ENCODE data around the gene RAB11FIP2.

Gene RAB11FIP2

DNA sequence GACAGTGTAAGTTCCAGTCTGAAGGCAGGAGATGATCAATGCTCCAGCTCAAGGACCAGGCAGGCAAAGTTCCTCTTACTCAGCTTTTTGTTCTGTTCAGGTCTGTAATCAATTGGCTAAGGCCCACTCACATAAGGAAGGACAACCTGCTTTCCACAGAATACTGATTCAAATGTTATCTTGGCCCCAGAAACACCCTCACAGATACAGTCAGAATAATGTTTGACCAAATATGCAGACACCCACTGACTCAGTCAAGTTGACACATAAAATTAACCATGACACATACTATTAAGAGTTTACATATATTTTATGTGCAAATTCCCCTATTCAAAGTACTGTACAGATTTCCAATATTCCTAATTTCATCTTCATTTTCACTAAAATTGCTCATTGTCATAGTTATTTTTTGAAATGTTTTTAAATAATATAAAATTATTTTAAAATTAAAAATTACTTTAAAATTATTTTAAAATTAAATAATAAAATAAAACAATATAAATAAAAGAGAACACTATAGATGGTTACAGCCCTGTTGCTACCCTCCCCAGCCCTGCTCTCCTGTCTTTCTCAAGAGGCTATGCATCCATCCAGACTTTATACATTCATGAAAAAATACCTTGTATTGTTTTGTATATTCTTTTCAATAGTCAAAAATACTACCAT is 59.4 kb downstream of the RAB11FIP2 start:
- Mint-ChIP-seq H3K36me3 (ENCODE audit: low read depth) (no peaks in the 10 kb centered on the region), H3K27ac (no peak overlapping the region), H3K27me3 (ENCODE audit: low read depth) (no peaks in the 10 kb centered on the region), H3K4me1 (ENCODE audit: low read depth) (no peaks in the 10 kb centered on the region), H3K9me3 (peaks cover 4% of the 10 kb centered on the region), H3K4me3 (no peak overlapping the region)
- no peak for DNase-seq (ENCODE audit: low spot score)

GRCh38 chr10:117983961-117984360 is 62.8 kb downstream of the RAB11FIP2 start:
- no peak overlapping the region for H3K4me3 Mint-ChIP-seq
- no peaks in the 10 kb centered on the region for H3K4me1 Mint-ChIP-seq (ENCODE audit: low read depth)
- peaks cover 4% of the 10 kb centered on the region for H3K9me3 Mint-ChIP-seq
- no peak for DNase-seq (ENCODE audit: low spot score)
- no peaks in the 10 kb centered on the region for H3K36me3 Mint-ChIP-seq (ENCODE audit: low read depth)
- H3K27ac Mint-ChIP-seq: no peak overlapping the region
- H3K27me3 Mint-ChIP-seq (ENCODE audit: low read depth): no peaks in the 10 kb centered on the region

DNA sequence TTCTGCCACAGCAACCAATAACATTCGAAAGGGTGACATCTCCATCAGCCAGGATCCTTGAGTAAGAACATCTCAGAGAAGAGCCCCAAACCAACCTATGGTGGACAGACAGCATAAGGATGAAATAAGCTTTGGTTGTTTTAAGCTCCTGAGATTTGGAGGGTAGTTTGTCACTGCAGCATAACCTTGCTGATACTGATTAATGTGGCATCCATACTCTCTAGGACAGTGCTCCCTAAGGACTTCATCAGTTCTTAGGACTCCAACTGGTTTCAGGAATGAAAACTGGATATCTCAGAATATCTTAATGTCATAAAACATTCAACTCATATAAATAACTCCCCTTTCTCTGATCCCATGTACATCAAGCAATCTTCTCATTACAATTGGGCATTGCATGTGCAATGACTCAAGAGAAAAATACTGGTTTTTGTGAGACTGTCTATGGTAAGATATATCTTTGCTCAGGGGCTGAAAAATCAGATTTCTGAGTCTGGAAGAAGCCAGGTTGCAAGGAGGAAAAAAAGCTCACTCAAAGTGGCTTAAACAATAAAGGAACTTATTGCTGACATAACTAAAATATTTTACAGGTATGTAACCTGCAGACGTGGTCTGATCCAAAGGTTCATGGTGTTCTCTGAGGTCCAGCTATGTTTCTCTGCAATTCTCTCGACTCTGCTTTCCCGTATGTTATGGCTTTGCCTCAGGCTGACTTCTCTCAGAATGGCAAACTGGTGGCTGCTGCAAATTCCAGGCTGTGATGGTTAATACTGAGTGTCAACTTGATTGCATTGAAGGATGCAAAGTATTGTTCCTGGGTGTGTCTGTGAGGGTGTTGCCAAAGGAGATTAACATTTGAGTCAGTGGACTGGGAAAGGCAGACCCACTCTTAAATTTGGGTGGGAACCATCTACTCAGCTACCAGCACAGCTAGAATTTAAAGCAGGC is 65.7 kb downstream of the RAB11FIP2 start:
- no peaks in the 10 kb centered on the region for H3K4me1 Mint-ChIP-seq (ENCODE audit: low read depth)
- no peak overlapping the region for H3K4me3 Mint-ChIP-seq
- H3K27ac Mint-ChIP-seq: no peak overlapping the region
- no peaks in the 10 kb centered on the region for H3K36me3 Mint-ChIP-seq (ENCODE audit: low read depth)
- no peaks in the 10 kb centered on the region for H3K9me3 Mint-ChIP-seq
- H3K27me3 Mint-ChIP-seq (ENCODE audit: low read depth): peaks cover 3% of the 10 kb centered on the region
- DNase-seq (ENCODE audit: low spot score): no peak

GRCh38 chr10:117980216-117980615 is 66.5 kb downstream of the RAB11FIP2 start:
- Mint-ChIP-seq H3K27me3 (ENCODE audit: low read depth) (peaks cover 3% of the 10 kb centered on the region), H3K4me1 (ENCODE audit: low read depth) (no peaks in the 10 kb centered on the region), H3K4me3 (no peak overlapping the region), H3K27ac (no peak overlapping the region), H3K36me3 (ENCODE audit: low read depth) (no peaks in the 10 kb centered on the region), H3K9me3 (no peaks in the 10 kb centered on the region)
- DNase-seq (ENCODE audit: low spot score): no peak

- no peak overlapping the region for H3K27ac Mint-ChIP-seq
- no peak for DNase-seq (ENCODE audit: low spot score)
- no peaks in the 10 kb centered on the region for H3K4me1 Mint-ChIP-seq (ENCODE audit: low read depth)
- no peaks in the 10 kb centered on the region for H3K9me3 Mint-ChIP-seq
- no peak overlapping the region for H3K4me3 Mint-ChIP-seq
- no peaks in the 10 kb centered on the region for H3K27me3 Mint-ChIP-seq (ENCODE audit: low read depth)
- H3K36me3 Mint-ChIP-seq (ENCODE audit: low read depth): no peaks in the 10 kb centered on the region
Observed at GRCh38 chr10:117972168-117972837, 74.4 kb downstream of the RAB11FIP2 start.

- H3K36me3 Mint-ChIP-seq (ENCODE audit: low read depth): no peaks in the 10 kb centered on the region
Observed at GRCh38 chr10:117970962-117971361, 75.8 kb downstream of the RAB11FIP2 start.

DNA sequence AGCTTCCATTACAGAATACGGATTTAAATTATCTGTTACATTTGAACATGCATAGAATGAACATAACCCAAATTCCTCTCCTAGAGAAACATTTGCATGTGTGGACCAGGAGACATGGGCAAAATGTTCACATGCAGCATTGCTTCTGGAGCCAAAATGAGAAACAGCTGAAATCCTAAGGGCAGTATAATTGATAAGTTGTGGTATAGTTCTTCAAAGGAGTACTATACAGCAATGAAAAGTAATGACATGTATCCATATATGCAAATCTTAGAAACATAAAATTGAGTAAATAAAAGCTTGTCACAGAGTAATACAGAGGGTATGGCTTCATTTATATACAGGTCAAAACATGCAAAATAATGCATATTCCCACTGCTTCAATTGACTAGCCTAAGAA is 77.1 kb downstream of the RAB11FIP2 start:
- no peaks in the 10 kb centered on the region for H3K36me3 Mint-ChIP-seq (ENCODE audit: low read depth)
- H3K27ac Mint-ChIP-seq: no peak overlapping the region
- H3K27me3 Mint-ChIP-seq (ENCODE audit: low read depth): peaks cover 2% of the 10 kb centered on the region
- H3K9me3 Mint-ChIP-seq: no peaks in the 10 kb centered on the region
- DNase-seq (ENCODE audit: low spot score): no peak
- no peak overlapping the region for H3K4me3 Mint-ChIP-seq
- no peaks in the 10 kb centered on the region for H3K4me1 Mint-ChIP-seq (ENCODE audit: low read depth)

More at GRCh38 chr10:117970962-117971361, 75.8 kb downstream of the RAB11FIP2 start:
- H3K9me3 Mint-ChIP-seq: no peaks in the 10 kb centered on the region
- H3K27me3 Mint-ChIP-seq (ENCODE audit: low read depth): peaks cover 2% of the 10 kb centered on the region
- H3K27ac Mint-ChIP-seq: no peak overlapping the region
- DNase-seq (ENCODE audit: low spot score): no peak
- no peaks in the 10 kb centered on the region for H3K4me1 Mint-ChIP-seq (ENCODE audit: low read depth)
- no peak overlapping the region for H3K4me3 Mint-ChIP-seq

- Mint-ChIP-seq H3K9me3 (no peaks in the 10 kb centered on the region), H3K27me3 (ENCODE audit: low read depth) (peaks cover 2% of the 10 kb centered on the region), H3K4me1 (ENCODE audit: low read depth) (no peaks in the 10 kb centered on the region)
Observed at GRCh38 chr10:117968354-117969182, 78.2 kb downstream of the RAB11FIP2 start.

DNA sequence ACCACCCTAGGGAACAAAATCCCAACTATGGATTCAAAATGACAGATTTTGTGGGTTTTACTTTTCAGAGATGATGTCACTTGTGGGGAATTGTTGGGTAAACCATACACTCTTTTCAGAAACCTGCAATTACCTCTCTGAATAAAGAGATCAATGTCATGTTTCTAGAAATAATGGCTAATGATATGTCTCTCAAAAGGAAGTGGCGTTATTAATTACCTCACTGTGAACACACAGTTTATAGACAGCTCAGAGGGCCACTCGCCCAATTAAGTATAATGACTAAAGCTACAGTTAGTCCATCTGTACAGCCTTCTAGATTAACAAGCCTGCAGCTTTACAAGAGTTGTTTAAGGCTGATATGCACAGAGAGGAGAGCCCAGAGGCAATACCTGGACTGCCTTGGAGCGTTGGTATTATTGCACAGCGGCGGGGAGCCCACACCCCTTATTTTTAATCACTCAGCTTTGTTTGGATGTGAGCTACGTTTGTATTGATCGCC is 79.5 kb downstream of the RAB11FIP2 start:
- DNase-seq (ENCODE audit: low spot score): no peak
- no peaks in the 10 kb centered on the region for H3K4me1 Mint-ChIP-seq (ENCODE audit: low read depth)
- no peaks in the 10 kb centered on the region for H3K36me3 Mint-ChIP-seq (ENCODE audit: low read depth)
- H3K27me3 Mint-ChIP-seq (ENCODE audit: low read depth): peaks cover 4% of the 10 kb centered on the region
- no peak overlapping the region for H3K27ac Mint-ChIP-seq
- H3K4me3 Mint-ChIP-seq: no peak overlapping the region
- H3K9me3 Mint-ChIP-seq: no peaks in the 10 kb centered on the region

More at GRCh38 chr10:117968354-117969182, 78.2 kb downstream of the RAB11FIP2 start:
- no peak for DNase-seq (ENCODE audit: low spot score)
- H3K27ac Mint-ChIP-seq: no peak overlapping the region
- no peak overlapping the region for H3K4me3 Mint-ChIP-seq
- no peaks in the 10 kb centered on the region for H3K36me3 Mint-ChIP-seq (ENCODE audit: low read depth)

DNA sequence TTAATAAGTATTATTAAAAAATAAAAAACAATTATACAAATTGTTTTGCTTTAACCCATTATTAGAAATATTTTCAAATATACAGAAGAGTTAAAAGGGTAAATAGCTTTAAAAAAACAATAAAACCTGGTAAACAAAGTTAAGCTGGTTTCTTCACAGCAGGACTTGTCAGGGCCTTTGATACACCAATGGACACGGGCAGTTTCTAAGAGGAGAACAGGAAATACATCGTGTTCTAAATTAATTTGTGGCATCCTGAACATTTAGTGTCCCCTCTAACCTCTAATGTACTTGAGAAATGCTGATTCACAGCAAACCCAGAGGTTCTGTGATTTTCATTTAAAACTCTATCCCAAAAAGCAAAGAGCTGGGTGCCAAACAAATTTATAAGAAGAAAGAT is 80.8 kb downstream of the RAB11FIP2 start:
- no peak overlapping the region for H3K27ac Mint-ChIP-seq
- peaks cover 4% of the 10 kb centered on the region for H3K27me3 Mint-ChIP-seq (ENCODE audit: low read depth)
- no peaks in the 10 kb centered on the region for H3K9me3 Mint-ChIP-seq
- H3K36me3 Mint-ChIP-seq (ENCODE audit: low read depth): no peaks in the 10 kb centered on the region
- no peaks in the 10 kb centered on the region for H3K4me1 Mint-ChIP-seq (ENCODE audit: low read depth)
- no peak for DNase-seq (ENCODE audit: low spot score)
- H3K4me3 Mint-ChIP-seq: no peak overlapping the region

GRCh38 chr10:117964536-117964935 is 82.2 kb downstream of the RAB11FIP2 start:
- Mint-ChIP-seq H3K36me3 (ENCODE audit: low read depth) (no peaks in the 10 kb centered on the region), H3K27ac (no peak overlapping the region), H3K4me3 (no peak overlapping the region), H3K4me1 (ENCODE audit: low read depth) (no peaks in the 10 kb centered on the region), H3K27me3 (ENCODE audit: low read depth) (peaks cover 6% of the 10 kb centered on the region), H3K9me3 (no peaks in the 10 kb centered on the region)
- DNase-seq (ENCODE audit: low spot score): no peak

- DNase-seq (ENCODE audit: low spot score): no peak
- no peaks in the 10 kb centered on the region for H3K4me1 Mint-ChIP-seq (ENCODE audit: low read depth)
- no peaks in the 10 kb centered on the region for H3K9me3 Mint-ChIP-seq
- H3K4me3 Mint-ChIP-seq: no peak overlapping the region
- H3K27me3 Mint-ChIP-seq (ENCODE audit: low read depth): peaks cover 6% of the 10 kb centered on the region
- no peak overlapping the region for H3K27ac Mint-ChIP-seq
- H3K36me3 Mint-ChIP-seq (ENCODE audit: low read depth): no peaks in the 10 kb centered on the region
Observed at GRCh38 chr10:117960345-117960935, 86.3 kb downstream of the RAB11FIP2 start.

DNA sequence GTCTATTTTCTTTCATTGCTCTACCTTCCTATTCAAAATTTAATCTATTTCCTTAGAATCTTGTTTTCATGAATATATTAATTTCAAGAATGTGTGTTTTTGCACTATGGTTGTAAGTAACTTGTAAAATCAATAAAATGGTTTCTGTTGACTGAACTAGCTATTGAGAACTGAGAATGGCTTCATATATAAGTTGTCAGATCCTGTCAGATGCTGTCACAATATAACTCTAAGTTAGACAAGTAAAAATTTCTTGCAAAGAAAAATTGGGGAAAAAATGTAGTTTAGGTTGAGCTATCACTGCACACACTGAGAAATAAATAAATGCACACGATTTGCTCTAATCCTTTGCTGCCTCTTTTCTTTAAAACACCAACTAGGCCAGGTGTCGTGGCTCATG is 89.8 kb downstream of the RAB11FIP2 start:
- Mint-ChIP-seq H3K27me3 (ENCODE audit: low read depth) (peaks cover 11% of the 10 kb centered on the region), H3K27ac (no peak overlapping the region), H3K36me3 (ENCODE audit: low read depth) (no peaks in the 10 kb centered on the region), H3K4me1 (ENCODE audit: low read depth) (no peaks in the 10 kb centered on the region), H3K9me3 (no peaks in the 10 kb centered on the region), H3K4me3 (no peak overlapping the region)
- DNase-seq (ENCODE audit: low spot score): no peak
